Measurements from ENCODE around the gene APOA5.

The APOA5 gene

GRCh38 chr11:116796548-116796947, 4.9 kb upstream of the APOA5 start:
- no peak for DNase-seq

- no peak for DNase-seq
Measured at GRCh38 chr11:116794851-116795250, 3.2 kb upstream of the APOA5 start.

- DNase-seq, result peak; percentile 15
Measured at GRCh38 chr11:116793772-116794097, 2.1 kb upstream of the APOA5 start.

- DNase-seq, result peak; percentile 80
Measured at GRCh38 chr11:116792869-116793771, 1.4 kb upstream of the APOA5 start.

GRCh38 chr11:116792144-116792868, 627 bp upstream of the APOA5 start:
- DNase-seq, result no peak

GRCh38 chr11:116791002-116791812, 472 bp downstream of the APOA5 start:
- peak; percentile 53 for DNase-seq

GRCh38 chr11:116790167-116791001, 1.3 kb downstream of the APOA5 start:
- no peak for DNase-seq

GRCh38 chr11:116788975-116789374, 2.7 kb downstream of the APOA5 start:
- DNase-seq, result no peak

GRCh38 chr11:116788534-116788933, 3.1 kb downstream of the APOA5 start:
- no peak for DNase-seq

GRCh38 chr11:116787786-116788486, 3.7 kb downstream of the APOA5 start, which contains the start of gene ZPR1:
Gene ZPR1 (minus strand): TSS chr11:116788023. CDS start chr11:116787990, 33 bp downstream.
- DNase-seq, result peak; percentile 64

- DNase-seq, result no peak
Measured at GRCh38 chr11:116787436-116787785, 4.3 kb downstream of the APOA5 start.

GRCh38 chr11:116786966-116787365, 4.7 kb downstream of the APOA5 start:
- no peak for DNase-seq

GRCh38 chr11:116786326-116786725, 5.4 kb downstream of the APOA5 start:
- DNase-seq, result no peak

GRCh38 chr11:116782728-116783127, 9.0 kb downstream of the APOA5 start:
- DNase-seq, result no peak

- DNase-seq, result no peak
Measured at GRCh38 chr11:116778556-116778955, 13.1 kb downstream of the APOA5 start.

- no peak for DNase-seq
Measured at GRCh38 chr11:116777056-116777455, 14.6 kb downstream of the APOA5 start.

- DNase-seq, result no peak
Measured at GRCh38 chr11:116776522-116776984, 15.1 kb downstream of the APOA5 start.

- DNase-seq, result no peak
Measured at GRCh38 chr11:116775975-116776374, 15.7 kb downstream of the APOA5 start.

GRCh38 chr11:116774661-116775060, 17.0 kb downstream of the APOA5 start:
- DNase-seq, result no peak

- no peak for DNase-seq
Measured at GRCh38 chr11:116773203-116774097, 18.2 kb downstream of the APOA5 start.
